Uterus (tissue), 4 donors: ENCODE measurements around the gene PRC1. TPM values are rescaled to one million over a fixed set of nuclear protein-coding genes. Genes with fewer than 3 reads are reported as not detected.

Experiments used
- DNase-seq, 2 donors: peaks; one replicate each; pipeline ENCODE4 v3.0.0-alpha.2; 2019 to 2020
- H3K27ac ChIP-seq, 2 donors: fragments of 200-600 bp; sonication (generic); 1 replicate in 1 of 2; 2 replicates in 1 of 2; pipeline ENCODE4 v1.5.1; 2016 to 2018
- H3K27me3 ChIP-seq, 2 donors: fragments of 200-600 bp; sonication (generic); one replicate each; pipeline ENCODE4 v1.5.1; 2018 to 2019; ENCODE audit warnings: control low read depth in 1 of 2
- H3K36me3 ChIP-seq, 2 donors: fragments of 200-600 bp; sonication (generic); one replicate each; pipeline ENCODE4 v1.5.1; 2019; ENCODE audit warnings: control low read depth in 1 of 2
- H3K4me1 ChIP-seq, 2 donors: fragments of 200-600 bp; sonication (generic); one replicate each; pipeline ENCODE4 v1.5.1; 2018 to 2019; ENCODE audit warnings: control low read depth in 1 of 2
- H3K4me3 ChIP-seq, 2 donors: fragments of 200-600 bp; sonication (generic); 1 replicate in 1 of 2; 2 replicates in 1 of 2; pipeline ENCODE4 v1.5.1; 2018 to 2019; ENCODE audit warnings: mild to moderate bottlenecking in 1 of 2
- H3K9me3 ChIP-seq, 2 donors: fragments of 200-600 bp; sonication (generic); one replicate each; pipeline ENCODE4 v1.5.1; 2019; ENCODE audit warnings: control low read depth in 1 of 2
- CTCF ChIP-seq, 4 experiments: fragments of 200-600 bp in 2 of 4; fragments of 450-650 bp in 2 of 4; sonication (generic) in 2 of 4; IDR thresholded peaks; one replicate each; pipeline ENCODE4 v1.5.1; 2016 to 2019; ENCODE audit warnings: antibody characterized with exemption in 4 of 4, mild to moderate bottlenecking in 2 of 4, moderate library complexity in 1 of 4
- POLR2A ChIP-seq, 2 donors: fragments of 450-650 bp; IDR thresholded peaks; one replicate each; pipeline ENCODE4 v1.6.1; 2016; ENCODE audit warnings: antibody characterized with exemption in 2 of 2, mild to moderate bottlenecking in 1 of 2, moderate library complexity in 1 of 2
- intact Hi-C: fragments of 100-400 bp; cut with DNase I; formaldehyde crosslinking; loops from one replicate; pipeline ENCODE4 v1.15.1; 2023; ENCODE audit warnings: low total_unique reads
- total RNA-seq, 4 donors: library from RNA; depleted of rRNA in 3 of 4; stranded (reverse); fragments of >200 nt in 3 of 4; gene quantifications; one replicate each; pipeline versions ENCODE4 v1.1.0 to v1.2.4, GENCODE V29; 2014 to 2023
- donor health status: DM: yes; HTN: yes; CAD: no.

The PRC1 gene
- total RNA-seq, 4 donors from 2014 or later: 7.1 to 95.0 (median 9.4) TPM; not detected in 1

- no peaks in the 10 kb centered on the region for H3K9me3 ChIP-seq
- no peak overlapping the region for H3K4me3 ChIP-seq
- no peak overlapping the region for H3K27ac ChIP-seq
- no peaks in the 10 kb centered on the region for H3K27me3 ChIP-seq
- intact Hi-C loops: no loop called here
- no peak for DNase-seq
- TF ChIP-seq POLR2A (IDR thresholded peaks at IDR 0.05): no peak
- TF ChIP-seq CTCF (IDR thresholded peaks at IDR 0.05): no peak
- no peaks in the 10 kb centered on the region for H3K36me3 ChIP-seq
- H3K4me1 ChIP-seq: peaks cover 0 to 5% of the 10 kb centered on the region in 2 donors
Measured at GRCh38 chr15:90942354-90943120, 51.8 kb downstream of the PRC1 start.

- Histone ChIP-seq H3K9me3 (no peaks in the 10 kb centered on the region), H3K4me1 (peaks cover 0 to 5% of the 10 kb centered on the region in 2 donors), H3K4me3 (no peak overlapping the region), H3K27me3 (no peaks in the 10 kb centered on the region), H3K36me3 (no peaks in the 10 kb centered on the region), H3K27ac (no peak overlapping the region)
- intact Hi-C loops: no loop called here
- no peak for TF ChIP-seq POLR2A (IDR thresholded peaks at IDR 0.05)
- no peak for TF ChIP-seq CTCF (IDR thresholded peaks at IDR 0.05)
- DNase-seq: no peak
Measured at GRCh38 chr15:90941038-90941437, 53.3 kb downstream of the PRC1 start.

GRCh38 chr15:90939756-90940155 lies 54.6 kb downstream of the PRC1 start:
- TF ChIP-seq POLR2A (IDR thresholded peaks at IDR 0.05): no peak
- TF ChIP-seq CTCF (IDR thresholded peaks at IDR 0.05): no peak
- DNase-seq: no peak
- Histone ChIP-seq H3K27ac (no peak overlapping the region), H3K4me1 (peaks cover 0 to 5% of the 10 kb centered on the region in 2 donors), H3K27me3 (no peaks in the 10 kb centered on the region), H3K4me3 (no peak overlapping the region), H3K9me3 (no peaks in the 10 kb centered on the region), H3K36me3 (no peaks in the 10 kb centered on the region)
- intact Hi-C loops: no loop called here

GRCh38 chr15:90938261-90938660 lies 56.1 kb downstream of the PRC1 start:
- TF ChIP-seq CTCF (IDR thresholded peaks at IDR 0.05) (no peak), POLR2A (IDR thresholded peaks at IDR 0.05) (no peak)
- no peak for DNase-seq
- H3K27ac ChIP-seq: no peak overlapping the region
- intact Hi-C loops: no loop called here
- no peak overlapping the region for H3K4me3 ChIP-seq
- no peaks in the 10 kb centered on the region for H3K27me3 ChIP-seq
- no peaks in the 10 kb centered on the region for H3K36me3 ChIP-seq
- peaks cover 0 to 5% of the 10 kb centered on the region in 2 donors for H3K4me1 ChIP-seq
- no peaks in the 10 kb centered on the region for H3K9me3 ChIP-seq

GRCh38 chr15:90936823-90937222 lies 57.5 kb downstream of the PRC1 start:
- no peak overlapping the region for H3K4me3 ChIP-seq
- intact Hi-C loops: no loop called here
- peaks cover 0 to 8% of the 10 kb centered on the region in 2 donors for H3K4me1 ChIP-seq
- DNase-seq: no peak
- no peak for TF ChIP-seq POLR2A (IDR thresholded peaks at IDR 0.05)
- TF ChIP-seq CTCF (IDR thresholded peaks at IDR 0.05): no peak
- no peaks in the 10 kb centered on the region for H3K36me3 ChIP-seq
- H3K27ac ChIP-seq: no peak overlapping the region
- no peaks in the 10 kb centered on the region for H3K27me3 ChIP-seq
- no peaks in the 10 kb centered on the region for H3K9me3 ChIP-seq
